Large intestine (tissue), 3 donors: ENCODE measurements around the gene C1orf174. TPM values are rescaled to one million over a fixed set of nuclear protein-coding genes. Genes with fewer than 3 reads are reported as not detected.

Experiments
- DNase-seq, 2 donors: peaks; one replicate each; pipeline versions ENCODE4 v3.0.0 to v3.0.0-alpha.2; 2013
- H3K27ac ChIP-seq: one replicate; pipeline ENCODE4 v1.5.1; 2013; ENCODE audit warnings: low read length
- H3K27me3 ChIP-seq: 2 replicates; pipeline ENCODE4 v1.6.1; 2013; ENCODE audit warnings: low read length; ENCODE audit not compliant: control insufficient read depth, insufficient read depth
- H3K36me3 ChIP-seq: 2 replicates; pipeline ENCODE4 v1.6.1; 2013; ENCODE audit warnings: low read length; ENCODE audit not compliant: control insufficient read depth, insufficient read depth
- H3K4me1 ChIP-seq: one replicate; pipeline ENCODE4 v1.6.1; 2013; ENCODE audit warnings: low read length; ENCODE audit not compliant: control insufficient read depth, insufficient read depth
- H3K4me3 ChIP-seq: one replicate; pipeline ENCODE4 v1.5.1; 2013; ENCODE audit warnings: low read length
- H3K9me3 ChIP-seq: one replicate; pipeline ENCODE4 v1.6.1; 2013; ENCODE audit warnings: mild to moderate bottlenecking, low read depth, low read length, moderate library complexity; ENCODE audit not compliant: control insufficient read depth
- WGBS: methylation state at CpG from one replicate; pipeline ENCODE4 v1.1.5; 2013; ENCODE audit warnings: low lambda C conversion rate; ENCODE audit not compliant: insufficient coverage; 5-methylcytosine and 5-hydroxymethylcytosine counted together
- polyA plus RNA-seq: library from polyadenylated mRNA; unstranded; fragments of 120-200 nt; gene quantifications from one replicate; pipeline ENCODE4 v1.2.1, GENCODE V29; 2013

Gene C1orf174
- polyA plus RNA-seq, 1 donor, result 28.4 TPM

DNA sequence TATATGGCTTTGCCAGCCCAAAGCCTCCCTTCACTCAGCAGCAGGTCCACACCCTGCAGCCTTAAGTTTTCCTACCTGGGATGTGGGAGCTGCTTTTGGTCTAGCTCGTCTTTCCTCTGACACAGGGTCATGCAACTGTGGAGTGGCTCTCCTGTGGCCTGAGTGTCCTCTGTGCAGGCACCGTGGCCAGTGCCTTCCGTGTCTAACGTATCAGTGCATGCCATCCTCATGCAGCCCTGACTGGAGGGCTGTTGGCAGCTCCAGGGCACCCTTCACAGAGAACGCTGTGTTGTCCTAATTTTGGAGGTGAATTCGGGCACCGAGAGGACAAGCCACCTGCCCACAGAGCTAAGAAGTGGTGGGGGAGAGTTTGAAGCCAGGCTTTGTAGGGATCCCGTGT, 25.7 kb upstream of the C1orf174 start:
- Histone ChIP-seq H3K36me3 (no peaks in the 10 kb centered on the region), H3K9me3 (peaks cover 5% of the 10 kb centered on the region), H3K27ac (no peak overlapping the region), H3K4me3 (no peak overlapping the region), H3K4me1 (no peaks in the 10 kb centered on the region), H3K27me3 (peaks cover under 1% of the 10 kb centered on the region)
- DNase-seq, result no peak
- WGBS, result no CpG with 5 or more reads among the region's 8 CpGs

DNA sequence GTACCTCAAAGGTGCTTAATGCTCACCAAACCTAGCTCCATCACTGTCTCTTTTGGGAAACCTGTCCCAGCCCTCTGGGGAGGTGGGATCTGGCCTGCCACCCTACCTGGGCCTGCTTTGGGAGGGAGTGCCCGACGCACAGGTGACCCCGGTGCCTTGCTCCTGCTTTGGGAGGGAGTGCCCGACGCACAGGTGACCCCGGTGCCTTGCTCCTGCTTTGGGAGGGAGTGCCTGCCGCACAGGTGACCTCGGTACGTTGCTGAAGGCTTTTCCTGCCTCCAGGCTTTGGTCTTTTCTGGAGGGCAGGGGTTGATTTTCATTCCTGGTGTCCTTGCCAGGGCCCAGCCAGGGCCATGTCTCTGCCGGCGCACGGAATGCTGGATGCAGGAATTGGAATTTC, 25.2 kb upstream of the C1orf174 start:
- DNase-seq, result no peak
- H3K27me3 ChIP-seq, result no peaks in the 10 kb centered on the region
- H3K27ac ChIP-seq, result no peak overlapping the region
- no peak overlapping the region for H3K4me3 ChIP-seq
- WGBS, result no CpG with 5 or more reads among the region's 12 CpGs
- H3K9me3 ChIP-seq, result peaks cover 2% of the 10 kb centered on the region
- no peaks in the 10 kb centered on the region for H3K36me3 ChIP-seq
- H3K4me1 ChIP-seq, result no peaks in the 10 kb centered on the region

DNA sequence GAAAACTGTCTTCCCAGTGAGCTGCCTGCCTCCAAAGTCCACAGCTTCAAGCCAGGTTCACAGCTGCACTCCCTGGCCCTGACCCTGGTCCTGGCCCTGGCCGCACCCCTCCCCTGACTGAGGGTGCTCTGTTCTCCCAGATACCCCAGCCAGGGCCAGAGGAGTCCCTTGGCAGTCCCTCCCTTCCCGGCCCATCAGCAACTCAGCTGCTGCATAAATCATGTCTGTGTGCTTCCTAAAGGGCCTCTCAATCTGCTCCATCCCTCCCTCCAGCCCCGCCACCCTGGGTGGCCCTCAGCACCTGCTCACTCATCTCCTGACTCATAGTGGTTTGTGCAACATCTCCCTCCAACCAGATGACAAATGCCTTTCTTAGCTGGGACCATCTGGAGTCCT, 24.8 kb upstream of the C1orf174 start:
- H3K27me3 ChIP-seq, result no peaks in the 10 kb centered on the region
- no peak overlapping the region for H3K4me3 ChIP-seq
- no peak for DNase-seq
- no peaks in the 10 kb centered on the region for H3K9me3 ChIP-seq
- no peak overlapping the region for H3K27ac ChIP-seq
- H3K4me1 ChIP-seq, result no peaks in the 10 kb centered on the region
- H3K36me3 ChIP-seq, result no peaks in the 10 kb centered on the region
- no CpG with 5 or more reads among the region's 3 CpGs for WGBS

DNA sequence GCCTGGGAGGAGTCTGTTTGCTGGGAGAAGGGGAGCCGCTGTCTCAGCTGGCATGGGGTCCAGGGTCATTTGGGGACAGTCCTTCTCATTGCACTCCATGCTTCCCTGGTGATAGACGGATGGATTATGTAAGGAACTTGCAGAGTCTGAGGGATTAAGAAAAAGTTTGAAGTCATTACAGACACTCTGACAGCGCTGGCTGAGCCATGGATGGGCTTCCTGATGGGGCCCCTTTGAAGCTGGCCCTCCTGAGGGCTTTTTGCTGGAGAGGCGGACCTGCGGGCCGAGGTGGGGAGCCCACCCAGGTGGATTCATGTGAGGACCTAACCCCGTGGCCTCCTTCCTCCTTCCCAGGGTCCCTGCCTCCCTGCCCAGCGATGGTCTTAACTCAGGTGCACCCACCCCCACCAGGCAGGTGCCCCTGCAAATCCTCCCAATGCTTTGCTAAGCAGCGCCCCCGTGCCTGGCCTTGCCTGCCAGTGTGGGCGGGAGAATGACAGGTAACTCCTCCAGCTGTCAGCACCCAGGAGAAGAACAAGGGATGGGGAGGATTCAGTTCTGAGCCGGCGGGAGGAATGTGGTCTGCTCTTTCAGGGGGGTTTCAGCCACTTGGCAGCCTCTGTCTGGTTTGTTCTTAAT, 24.2 kb upstream of the C1orf174 start:
- Histone ChIP-seq H3K27me3 (no peaks in the 10 kb centered on the region), H3K9me3 (no peaks in the 10 kb centered on the region), H3K36me3 (no peaks in the 10 kb centered on the region), H3K4me3 (no peak overlapping the region), H3K27ac (no peak overlapping the region), H3K4me1 (no peaks in the 10 kb centered on the region)
- no peak for DNase-seq
- no CpG with 5 or more reads among the region's 13 CpGs for WGBS

DNA sequence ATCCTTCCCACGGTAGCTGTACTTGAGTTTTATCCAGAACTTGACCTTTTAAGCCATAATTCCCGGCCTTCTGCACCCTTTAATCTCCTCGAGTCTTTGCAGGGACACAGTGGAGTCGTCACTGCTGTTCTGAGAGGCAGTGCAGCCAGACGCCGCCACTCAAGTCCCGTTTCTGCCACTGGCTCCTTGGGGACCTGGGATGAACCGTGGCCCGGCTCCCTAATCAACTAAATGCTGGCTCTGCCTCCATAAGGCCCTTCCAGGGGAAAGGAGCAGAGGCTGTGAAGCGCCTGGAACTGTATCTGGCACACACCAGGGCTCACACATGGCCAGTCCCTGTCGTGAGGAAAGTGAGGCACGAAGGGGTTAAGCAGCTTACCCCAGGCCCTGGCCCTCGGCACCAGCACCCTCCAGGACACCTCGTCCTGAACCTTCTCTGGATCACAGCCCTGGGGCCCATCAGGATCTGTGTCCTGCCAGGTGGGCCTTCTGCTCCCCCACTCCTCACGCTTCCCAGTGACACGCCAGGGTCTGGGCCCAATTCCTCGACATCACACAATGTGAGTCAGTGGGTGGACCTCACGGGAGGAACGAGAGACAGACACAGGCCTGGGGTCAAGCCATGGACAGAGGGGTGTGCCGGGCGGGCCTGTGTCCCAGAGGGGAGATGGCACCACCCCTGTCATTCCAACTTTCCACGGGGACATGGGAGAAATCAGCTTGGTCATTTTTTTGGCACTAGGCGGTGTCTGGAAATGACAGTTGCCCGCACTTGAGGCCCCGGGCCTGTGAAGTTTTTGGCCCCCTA, 23.5 kb upstream of the C1orf174 start:
- Histone ChIP-seq H3K27ac (no peak overlapping the region), H3K9me3 (no peaks in the 10 kb centered on the region), H3K4me1 (no peaks in the 10 kb centered on the region), H3K27me3 (no peaks in the 10 kb centered on the region), H3K36me3 (no peaks in the 10 kb centered on the region), H3K4me3 (no peak overlapping the region)
- WGBS, result no CpG with 5 or more reads among the region's 25 CpGs
- DNase-seq, result no peak

DNA sequence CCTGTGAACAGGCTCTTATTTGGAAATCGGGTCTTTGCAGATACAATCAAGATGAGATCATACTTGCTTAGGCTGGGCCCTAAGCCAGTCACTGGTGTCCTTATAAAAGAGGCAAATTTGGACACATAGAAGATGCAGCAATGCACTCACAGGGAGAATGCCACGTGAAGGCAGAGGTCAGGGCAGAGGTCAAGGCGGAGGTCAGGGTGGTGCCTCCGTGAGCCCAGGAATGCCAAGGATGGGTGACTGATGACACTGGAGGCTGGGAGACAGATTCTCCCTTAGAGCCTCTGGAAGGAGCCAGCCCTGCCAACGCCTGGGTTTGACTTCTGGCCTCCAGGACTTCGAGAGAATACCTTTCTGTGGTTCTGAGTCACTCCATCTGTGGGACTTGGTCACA, 22.8 kb upstream of the C1orf174 start:
- Histone ChIP-seq H3K27ac (no peak overlapping the region), H3K27me3 (no peaks in the 10 kb centered on the region), H3K36me3 (no peaks in the 10 kb centered on the region), H3K4me3 (no peak overlapping the region), H3K9me3 (no peaks in the 10 kb centered on the region), H3K4me1 (no peaks in the 10 kb centered on the region)
- whole genome bisulfite sequencing, result no CpG with 5 or more reads among the region's 6 CpGs
- DNase-seq, result no peak

DNA sequence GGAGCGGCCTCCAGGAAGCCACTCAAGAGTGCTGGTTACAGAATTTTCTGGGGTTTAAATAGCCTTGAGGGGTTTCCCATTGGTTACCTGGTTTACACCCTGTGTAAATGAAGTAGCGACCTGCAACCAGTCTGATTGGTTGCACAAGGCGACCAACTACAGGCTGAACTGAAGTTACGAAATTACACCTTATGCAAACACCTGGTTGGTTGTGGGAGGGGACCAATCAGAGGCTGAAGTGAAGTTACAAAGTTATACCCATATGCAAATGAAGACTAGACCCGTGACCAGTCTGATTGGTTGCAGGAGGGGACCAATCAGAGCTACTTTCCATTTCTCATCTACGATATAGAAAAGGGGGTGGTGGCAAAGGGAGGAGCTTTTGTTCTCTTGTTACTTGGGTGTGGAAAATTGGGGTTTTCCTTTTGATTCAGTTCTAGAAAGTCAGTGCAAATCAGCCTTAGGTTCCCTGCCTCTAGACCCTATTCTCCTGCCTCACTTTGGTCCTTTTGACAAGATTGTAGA, 22.2 kb upstream of the C1orf174 start:
- Histone ChIP-seq H3K9me3 (no peaks in the 10 kb centered on the region), H3K36me3 (no peaks in the 10 kb centered on the region), H3K4me3 (no peak overlapping the region), H3K27me3 (no peaks in the 10 kb centered on the region), H3K4me1 (no peaks in the 10 kb centered on the region), H3K27ac (no peak overlapping the region)
- no CpG with 5 or more reads among the region's 6 CpGs for WGBS
- no peak for DNase-seq

DNA sequence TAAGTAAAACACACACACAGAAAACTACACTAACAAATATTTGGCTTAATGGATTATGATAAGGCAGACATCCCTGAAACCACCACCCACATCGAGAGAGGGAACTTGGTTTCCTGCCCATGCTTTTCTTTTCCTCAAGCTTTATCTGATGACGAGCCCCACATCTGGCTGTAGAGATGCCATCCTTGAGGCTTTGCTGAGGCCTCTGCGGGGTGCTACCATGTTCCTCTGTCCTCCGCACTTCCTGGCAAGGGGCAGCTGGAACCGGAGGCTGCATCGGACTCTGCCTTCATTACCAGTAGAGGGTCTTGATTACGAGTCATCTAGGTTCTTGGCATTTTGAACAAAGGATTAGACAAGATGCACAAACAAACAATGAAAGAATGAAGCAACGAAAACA, 21.7 kb upstream of the C1orf174 start:
- no peaks in the 10 kb centered on the region for H3K9me3 ChIP-seq
- DNase-seq, result no peak
- no peaks in the 10 kb centered on the region for H3K27me3 ChIP-seq
- H3K4me3 ChIP-seq, result no peak overlapping the region
- no peaks in the 10 kb centered on the region for H3K36me3 ChIP-seq
- no CpG with 5 or more reads among the region's 8 CpGs for WGBS
- no peak overlapping the region for H3K27ac ChIP-seq
- no peaks in the 10 kb centered on the region for H3K4me1 ChIP-seq

DNA sequence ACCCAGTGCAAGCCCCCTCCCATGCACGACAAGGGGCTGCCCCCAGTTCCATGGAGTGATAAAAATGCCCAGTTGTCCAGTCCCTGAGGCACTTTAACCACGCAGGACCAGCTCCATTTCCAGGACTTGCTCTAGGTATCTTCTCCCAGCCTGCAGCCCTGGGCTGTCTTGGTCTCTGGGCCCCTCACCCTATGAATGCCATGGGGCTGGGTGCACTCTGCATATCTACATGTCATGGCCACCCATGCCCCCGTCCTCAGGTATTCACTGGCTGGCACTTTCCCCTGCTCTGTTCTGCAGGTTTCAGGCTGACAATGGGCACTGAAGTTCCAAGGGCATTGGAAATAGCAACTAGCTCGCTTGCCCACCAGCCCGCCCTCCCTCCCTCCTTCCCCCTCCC, 19.6 kb upstream of the C1orf174 start:
- Histone ChIP-seq H3K27ac (no peak overlapping the region), H3K4me1 (no peaks in the 10 kb centered on the region), H3K36me3 (no peaks in the 10 kb centered on the region), H3K9me3 (no peaks in the 10 kb centered on the region), H3K4me3 (no peak overlapping the region), H3K27me3 (no peaks in the 10 kb centered on the region)
- DNase-seq, result no peak
- WGBS, result no CpG with 5 or more reads among the region's 5 CpGs

DNA sequence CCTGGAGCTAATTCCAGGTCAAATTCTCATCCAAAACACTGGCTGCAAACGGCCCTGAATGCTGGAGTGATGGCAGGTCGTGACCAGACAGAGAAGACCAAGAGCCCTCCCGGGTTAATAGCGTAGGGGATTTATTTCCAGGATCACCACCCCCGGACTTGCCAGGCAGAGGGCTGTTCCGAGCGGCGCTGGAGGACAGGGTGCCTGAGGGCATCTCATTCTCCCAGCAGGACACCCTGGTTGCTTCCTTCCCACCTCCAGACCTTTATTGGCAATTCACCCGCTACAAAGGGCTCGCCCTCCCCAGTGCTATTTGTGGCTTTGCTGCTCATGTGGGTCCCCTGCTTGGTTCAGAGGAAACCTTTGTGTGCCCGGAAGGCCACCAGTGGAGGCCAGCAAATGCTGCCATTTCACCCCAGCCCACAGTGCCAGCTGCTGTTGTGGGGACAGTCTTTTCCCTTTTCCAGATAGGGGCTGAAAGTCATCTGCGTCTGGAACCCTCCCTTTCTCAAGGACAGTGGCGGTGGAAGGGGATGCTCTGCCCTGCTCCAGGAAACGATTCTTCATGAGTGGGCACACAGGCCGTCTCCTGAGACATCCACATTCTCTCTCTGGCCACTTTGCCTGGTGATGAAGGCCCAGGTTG, 19.0 kb upstream of the C1orf174 start:
- no peaks in the 10 kb centered on the region for H3K9me3 ChIP-seq
- no peaks in the 10 kb centered on the region for H3K36me3 ChIP-seq
- no peak for DNase-seq
- WGBS, result no CpG with 5 or more reads among the region's 15 CpGs
- H3K4me3 ChIP-seq, result no peak overlapping the region
- no peaks in the 10 kb centered on the region for H3K27me3 ChIP-seq
- no peaks in the 10 kb centered on the region for H3K4me1 ChIP-seq
- H3K27ac ChIP-seq, result no peak overlapping the region
